Upper lobe of right lung (tissue), 1 donor: ENCODE measurements around the gene ATP8B1. TPM values are rescaled to one million over a fixed set of nuclear protein-coding genes. Genes with fewer than 3 reads are reported as not detected.

ENCODE experiments used
- ATAC-seq: fragments of 200-7000 bp; cut with Tn5 transposase; one replicate; pipeline ENCODE4 v1.9.1; 2020; ENCODE audit warnings: mild to moderate bottlenecking, moderate library complexity
- DNase-seq: peaks from one replicate; pipeline ENCODE4 v3.0.0-alpha.2; 2020
- H3K27ac ChIP-seq: fragments of 200-600 bp; one replicate; pipeline ENCODE4 v1.8.0; 2022
- H3K27me3 ChIP-seq: fragments of 200-600 bp; one replicate; pipeline ENCODE4 v1.8.0; 2022; ENCODE audit warnings: mild to moderate bottlenecking
- H3K36me3 ChIP-seq: fragments of 200-600 bp; one replicate; pipeline ENCODE4 v1.8.0; 2022
- H3K4me1 ChIP-seq: fragments of 200-600 bp; one replicate; pipeline ENCODE4 v1.8.0; 2022
- H3K4me3 ChIP-seq: fragments of 200-600 bp; one replicate; pipeline ENCODE4 v1.8.0; 2022; ENCODE audit warnings: mild to moderate bottlenecking
- H3K9me3 ChIP-seq: fragments of 200-600 bp; one replicate; pipeline ENCODE4 v1.8.0; 2022
- intact Hi-C: fragments of 100-400 bp; cut with DNase I; formaldehyde crosslinking; loops from one replicate; pipeline ENCODE4 v1.11.0; 2022
- total RNA-seq: library from RNA; stranded (reverse); fragmentation: NEBNext Ultra II Directional; extraction: Animal tissue kit (Norgen Biotek cat#: 25700); gene quantifications from one replicate; pipeline ENCODE4 v1.2.1, GENCODE V29; 2021
- TF ChIP-seq, protein P1 (sequence below): fragments of 200-600 bp; IDR thresholded peaks from one replicate; pipeline ENCODE4 v1.8.0; 2022; ENCODE audit warnings: antibody characterized with exemption
- donor health status: DM: no; HTN: yes; CAD: no; lungs with severe emphysema.

The ATP8B1 gene
- total RNA-seq, 1 donor from 2014 or later = 30.7 TPM

DNA sequence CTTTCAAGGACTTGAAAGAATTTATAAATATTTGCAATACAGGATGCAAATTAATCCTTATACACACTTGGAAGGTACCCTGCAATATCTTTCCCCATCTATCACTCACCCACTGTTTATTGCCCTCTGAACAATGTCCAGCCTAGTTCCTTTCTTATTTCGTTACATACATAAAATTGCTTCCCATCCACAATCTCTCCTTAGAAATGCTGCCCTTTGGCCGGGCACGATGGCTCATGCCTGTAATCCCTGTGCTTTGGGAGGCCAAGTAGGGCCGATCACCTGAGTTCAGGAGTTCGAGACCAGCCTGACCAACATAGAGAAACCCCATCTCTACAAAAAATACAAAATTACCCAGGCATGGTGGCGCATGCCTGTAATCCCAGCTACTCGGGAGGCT, 41.2 kb upstream of the ATP8B1 start:
- H3K4me1 ChIP-seq = no peaks in the 10 kb centered on the region
- H3K27me3 ChIP-seq = no peaks in the 10 kb centered on the region
- H3K27ac ChIP-seq = no peak overlapping the region
- no peaks in the 10 kb centered on the region for H3K9me3 ChIP-seq
- TF ChIP-seq, protein P1, sequence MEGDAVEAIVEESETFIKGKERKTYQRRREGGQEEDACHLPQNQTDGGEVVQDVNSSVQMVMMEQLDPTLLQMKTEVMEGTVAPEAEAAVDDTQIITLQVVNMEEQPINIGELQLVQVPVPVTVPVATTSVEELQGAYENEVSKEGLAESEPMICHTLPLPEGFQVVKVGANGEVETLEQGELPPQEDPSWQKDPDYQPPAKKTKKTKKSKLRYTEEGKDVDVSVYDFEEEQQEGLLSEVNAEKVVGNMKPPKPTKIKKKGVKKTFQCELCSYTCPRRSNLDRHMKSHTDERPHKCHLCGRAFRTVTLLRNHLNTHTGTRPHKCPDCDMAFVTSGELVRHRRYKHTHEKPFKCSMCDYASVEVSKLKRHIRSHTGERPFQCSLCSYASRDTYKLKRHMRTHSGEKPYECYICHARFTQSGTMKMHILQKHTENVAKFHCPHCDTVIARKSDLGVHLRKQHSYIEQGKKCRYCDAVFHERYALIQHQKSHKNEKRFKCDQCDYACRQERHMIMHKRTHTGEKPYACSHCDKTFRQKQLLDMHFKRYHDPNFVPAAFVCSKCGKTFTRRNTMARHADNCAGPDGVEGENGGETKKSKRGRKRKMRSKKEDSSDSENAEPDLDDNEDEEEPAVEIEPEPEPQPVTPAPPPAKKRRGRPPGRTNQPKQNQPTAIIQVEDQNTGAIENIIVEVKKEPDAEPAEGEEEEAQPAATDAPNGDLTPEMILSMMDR = no peak
- DNase-seq (no peak), ATAC-seq (no peak)
- no peak overlapping the region for H3K4me3 ChIP-seq
- no peaks in the 10 kb centered on the region for H3K36me3 ChIP-seq
- intact Hi-C loops = no loop called here

DNA sequence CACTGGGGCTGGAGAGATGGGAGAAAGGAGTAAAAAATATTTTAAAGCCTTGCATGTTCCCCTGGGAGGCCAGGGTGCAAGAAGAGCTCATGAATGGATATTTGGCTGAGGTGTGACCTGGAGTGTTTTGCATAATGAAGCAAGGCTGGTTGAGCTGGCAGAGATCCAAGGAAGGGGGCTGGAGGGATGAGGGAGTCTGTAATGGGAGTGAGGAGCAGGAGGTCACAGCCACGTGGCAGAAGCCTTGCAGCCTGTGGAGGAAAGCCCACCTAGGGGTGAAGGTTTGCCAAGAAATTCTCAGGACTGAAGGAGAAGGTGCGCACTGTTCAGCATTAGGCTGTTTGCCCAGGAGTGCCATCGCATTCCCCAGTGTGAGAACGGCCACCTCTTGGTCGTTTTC, 40.3 kb upstream of the ATP8B1 start:
- no peaks in the 10 kb centered on the region for H3K36me3 ChIP-seq
- no peaks in the 10 kb centered on the region for H3K27me3 ChIP-seq
- no peak overlapping the region for H3K4me3 ChIP-seq
- DNase-seq = no peak
- ATAC-seq = no peak
- H3K27ac ChIP-seq = no peak overlapping the region
- no peaks in the 10 kb centered on the region for H3K4me1 ChIP-seq
- intact Hi-C loops = no loop called here
- H3K9me3 ChIP-seq = no peaks in the 10 kb centered on the region
- TF ChIP-seq, protein P1 = no peak

DNA sequence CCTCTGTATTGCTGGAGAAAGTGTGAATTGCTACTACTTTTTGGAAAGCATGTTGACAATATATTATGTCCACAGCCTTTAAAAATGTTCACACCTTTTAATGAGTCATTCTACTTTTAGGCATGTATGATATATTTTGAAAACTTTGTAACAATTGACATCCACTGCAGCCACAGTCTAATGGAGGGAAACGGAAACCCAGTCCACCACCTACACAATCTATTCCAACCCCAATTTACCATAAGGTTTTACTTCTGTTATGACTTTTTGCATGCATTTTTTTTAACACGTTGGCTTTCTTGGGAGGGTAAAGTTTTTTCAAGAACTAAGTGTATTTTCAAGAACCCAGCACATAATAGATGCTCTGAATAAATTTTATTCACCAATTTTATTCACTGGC, 38.5 kb upstream of the ATP8B1 start:
- no peak overlapping the region for H3K4me3 ChIP-seq
- no peaks in the 10 kb centered on the region for H3K4me1 ChIP-seq
- intact Hi-C loops = no loop called here
- H3K27me3 ChIP-seq = no peaks in the 10 kb centered on the region
- DNase-seq = no peak
- H3K27ac ChIP-seq = no peak overlapping the region
- no peaks in the 10 kb centered on the region for H3K9me3 ChIP-seq
- TF ChIP-seq, protein P1 = no peak
- no peaks in the 10 kb centered on the region for H3K36me3 ChIP-seq
- ATAC-seq = no peak

DNA sequence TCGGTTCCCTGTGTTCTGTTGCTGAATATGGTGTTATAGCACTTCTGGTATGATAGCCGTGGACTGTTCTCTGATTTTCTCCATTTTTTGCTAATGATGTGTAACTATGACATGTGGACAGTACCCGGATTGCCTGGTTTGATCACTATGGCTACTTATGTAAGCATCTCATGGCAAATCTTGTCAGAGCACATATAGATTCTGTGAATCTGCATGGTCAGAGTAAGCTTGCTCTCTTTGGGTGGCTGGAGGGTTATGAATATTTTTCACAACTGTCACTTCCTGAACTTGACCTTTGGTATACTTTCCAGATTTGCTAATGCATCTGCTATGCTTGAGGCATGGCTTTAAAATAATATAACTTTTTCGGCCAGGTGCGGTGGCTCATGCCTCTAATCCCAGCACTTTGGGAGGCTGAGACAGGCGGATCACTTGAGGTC, 36.8 kb upstream of the ATP8B1 start:
- intact Hi-C loops = no loop called here
- no peak overlapping the region for H3K4me3 ChIP-seq
- no peak overlapping the region for H3K27ac ChIP-seq
- no peaks in the 10 kb centered on the region for H3K27me3 ChIP-seq
- no peaks in the 10 kb centered on the region for H3K36me3 ChIP-seq
- no peaks in the 10 kb centered on the region for H3K9me3 ChIP-seq
- TF ChIP-seq, protein P1 = no peak
- no peak for ATAC-seq
- no peak for DNase-seq
- no peaks in the 10 kb centered on the region for H3K4me1 ChIP-seq

DNA sequence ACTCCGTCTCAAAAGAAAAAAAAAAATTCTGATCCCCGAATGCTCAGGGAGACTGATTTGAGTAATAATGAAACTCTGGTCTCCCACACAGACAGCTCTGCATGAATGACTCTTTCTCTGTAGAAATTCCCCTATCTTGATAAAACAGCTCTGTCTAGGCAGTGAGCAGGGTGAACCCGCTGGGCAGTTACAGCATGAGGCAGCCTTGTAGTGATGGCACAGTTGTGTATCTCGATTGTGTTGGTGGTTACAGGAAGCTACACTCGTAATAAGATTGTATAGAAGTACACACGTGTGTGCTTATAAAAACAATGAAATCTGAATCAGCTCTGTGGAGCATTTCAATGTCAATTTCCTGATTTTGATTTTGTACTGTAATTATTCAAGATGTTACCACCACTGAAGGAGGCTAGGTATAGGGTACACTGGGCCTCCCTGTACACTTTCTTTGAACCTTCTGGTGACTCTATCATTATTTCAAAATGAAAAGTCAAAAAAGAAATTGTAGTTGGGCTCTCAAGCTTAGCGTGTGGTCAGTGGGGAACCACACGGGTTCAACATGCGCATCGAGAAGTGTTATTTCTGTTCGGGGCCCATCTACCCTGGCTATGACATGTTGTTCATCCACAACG, 34.9 kb upstream of the ATP8B1 start:
- H3K27ac ChIP-seq = no peak overlapping the region
- H3K36me3 ChIP-seq = no peaks in the 10 kb centered on the region
- H3K9me3 ChIP-seq = no peaks in the 10 kb centered on the region
- no peak for DNase-seq
- TF ChIP-seq, protein P1 = no peak
- no peak for ATAC-seq
- no peaks in the 10 kb centered on the region for H3K4me1 ChIP-seq
- no peak overlapping the region for H3K4me3 ChIP-seq
- no peaks in the 10 kb centered on the region for H3K27me3 ChIP-seq
- intact Hi-C loops = no loop called here

DNA sequence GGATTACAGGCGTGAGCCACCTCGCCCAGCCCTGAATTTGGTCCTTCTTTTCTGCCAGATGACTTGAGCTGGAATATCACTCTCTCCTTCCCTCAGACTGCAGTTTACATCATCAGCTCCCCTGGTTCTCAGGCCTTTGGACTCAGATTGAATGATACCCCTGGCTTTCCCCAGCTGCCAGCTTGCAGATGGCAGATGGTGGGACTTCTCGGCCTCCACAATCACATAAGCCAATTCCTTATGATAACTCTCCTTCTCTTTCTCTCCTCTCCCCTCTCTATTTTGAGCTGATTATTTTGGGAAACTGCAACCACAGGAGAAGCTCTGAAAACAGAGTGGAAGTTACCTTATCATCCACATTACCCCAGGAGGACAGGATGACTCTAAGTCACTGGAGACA, 33.4 kb upstream of the ATP8B1 start:
- TF ChIP-seq, protein P1 = no peak
- Histone ChIP-seq H3K9me3 (no peaks in the 10 kb centered on the region), H3K27me3 (no peaks in the 10 kb centered on the region), H3K36me3 (no peaks in the 10 kb centered on the region), H3K27ac (no peak overlapping the region), H3K4me1 (no peaks in the 10 kb centered on the region), H3K4me3 (no peak overlapping the region)
- DNase-seq (no peak), ATAC-seq (no peak)
- intact Hi-C loops = no loop called here
